GM18907 (cell line): ENCODE results near the gene EFHD2.
"Not testable (repeated sequence)": the region's sequence is repeated elsewhere in the genome, so short reads cannot be mapped to it uniquely, and the experiment has no call there.

Source experiments
- ATAC-seq: cut with Tn5 transposase; IDR thresholded peaks from one replicate; pipeline ENCODE4 v1.9.1; 2021; ENCODE audit warnings: mild to moderate bottlenecking, moderate library complexity; ENCODE audit not compliant: unreplicated experiment

Gene EFHD2

DNA sequence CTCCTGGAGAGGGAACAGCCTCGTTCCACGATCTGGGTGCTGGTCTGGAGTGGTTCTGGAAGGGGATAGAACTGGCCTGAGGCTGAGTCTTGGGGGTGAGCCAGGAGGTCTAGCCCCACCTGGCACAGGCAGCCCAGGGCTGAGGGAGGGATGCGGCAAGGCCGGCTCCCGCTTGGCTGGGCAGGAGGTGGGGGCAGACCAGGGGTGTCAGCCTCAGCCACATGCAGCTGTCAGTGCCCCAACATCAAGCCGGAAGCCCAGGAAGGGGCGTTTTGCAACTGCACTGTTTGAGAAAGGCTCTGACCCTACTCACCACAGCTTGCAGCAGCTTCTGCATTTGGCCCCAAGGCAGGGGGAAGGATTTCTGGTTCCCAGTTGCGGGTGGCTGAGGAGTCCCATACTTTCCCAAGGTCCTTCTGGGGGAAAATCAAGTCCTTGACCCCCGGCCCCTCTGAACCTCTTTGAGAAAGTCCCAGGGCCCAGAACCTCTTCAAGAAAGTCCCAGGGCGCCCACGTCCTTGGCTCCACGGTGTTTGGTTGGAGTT is 2.0 kb downstream of the EFHD2 start:
- ATAC-seq, result peak; percentile 48

DNA sequence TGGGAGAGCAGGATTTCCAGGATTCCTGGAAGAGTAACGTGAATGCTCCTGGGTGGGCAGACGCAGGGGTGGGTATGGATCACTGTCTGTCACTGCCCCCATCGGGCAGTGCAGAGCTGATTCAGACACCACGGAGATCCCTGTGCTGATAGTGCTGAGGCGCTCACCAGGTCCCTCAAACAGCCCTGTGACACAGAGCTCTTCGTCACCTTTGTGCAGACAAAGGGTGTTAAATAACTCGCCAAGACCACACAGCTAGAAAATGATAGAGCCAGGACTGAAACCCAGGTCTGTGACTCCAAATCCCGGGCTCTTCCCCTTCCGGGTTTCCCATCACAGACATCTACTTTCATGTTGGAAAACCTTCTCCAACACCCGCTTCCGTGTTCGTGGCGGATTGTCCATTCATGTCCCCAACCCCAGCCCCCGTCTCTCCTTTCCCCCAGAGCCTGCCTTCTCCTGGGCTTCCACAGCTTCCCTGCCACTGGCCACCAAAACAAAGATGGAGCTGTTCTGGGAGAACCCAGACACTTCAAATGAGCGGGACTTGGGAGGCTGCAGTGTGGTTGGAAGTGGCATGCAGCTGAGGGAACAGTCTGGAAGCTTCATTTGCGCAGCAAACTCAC is 2.6 kb downstream of the EFHD2 start:
- no peak for ATAC-seq

DNA sequence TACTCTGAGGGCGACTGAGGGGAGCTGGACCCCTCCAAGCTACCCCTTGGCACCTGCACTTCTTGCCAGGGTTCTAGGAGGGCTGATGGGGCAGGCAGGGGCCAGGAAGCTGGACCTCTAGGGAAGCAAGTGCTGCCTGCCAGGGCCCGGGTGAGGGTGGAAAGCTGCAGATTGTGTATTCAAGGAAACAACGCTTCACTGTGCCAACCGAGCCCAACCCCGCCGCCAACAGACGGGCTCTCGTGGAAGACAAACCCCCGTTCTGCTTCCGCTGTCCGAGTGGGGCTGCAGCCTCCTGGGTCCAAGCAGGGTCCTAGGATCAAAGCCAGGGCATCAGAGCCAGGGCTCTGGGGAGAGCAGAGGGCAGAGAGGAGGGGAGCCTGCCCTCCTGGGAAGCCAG is 3.2 kb downstream of the EFHD2 start:
- no peak for ATAC-seq

DNA sequence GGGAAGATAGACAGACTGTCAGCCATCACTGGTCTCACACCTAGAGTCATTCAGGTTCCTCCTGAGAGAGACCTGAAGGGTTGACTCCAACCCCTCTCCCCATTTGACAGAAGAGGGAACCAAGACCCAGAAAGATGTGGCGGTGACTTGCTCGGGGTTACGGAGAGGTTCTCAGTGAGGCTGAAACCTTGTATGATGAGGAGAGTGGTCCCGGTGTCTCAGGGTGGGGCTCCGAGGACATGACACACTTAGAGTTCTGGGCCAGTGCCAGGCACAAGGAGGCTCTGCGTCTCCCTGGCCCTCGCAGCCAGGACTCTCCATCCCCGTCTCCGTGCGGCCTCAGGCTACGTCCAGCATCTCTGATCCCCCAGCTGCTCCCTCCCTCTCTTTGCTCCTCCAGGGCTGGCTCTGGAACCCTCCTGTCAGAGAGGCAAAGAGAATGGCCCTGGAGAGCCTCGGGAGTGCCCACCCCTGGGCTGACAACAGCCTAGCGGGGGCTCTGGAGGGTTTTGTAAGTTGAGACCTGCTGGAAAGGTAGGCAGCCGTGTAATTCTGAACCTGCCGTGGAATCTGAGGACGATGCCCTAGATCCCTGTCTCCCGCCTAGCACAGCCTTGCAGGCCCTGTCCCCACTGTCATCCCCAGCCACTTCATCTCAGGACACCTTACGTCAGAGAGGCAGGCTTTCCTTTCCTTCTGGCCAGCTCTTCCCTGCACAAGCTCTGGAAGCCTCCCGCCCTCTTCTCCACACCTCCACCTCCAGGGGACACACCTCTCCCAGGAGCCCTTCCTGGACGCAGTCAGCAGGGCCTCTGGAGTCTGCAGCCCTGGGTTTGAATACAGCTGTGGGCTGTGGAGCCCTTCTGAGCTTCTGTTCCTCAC is 4.1 kb downstream of the EFHD2 start:
- ATAC-seq, result no peak

DNA sequence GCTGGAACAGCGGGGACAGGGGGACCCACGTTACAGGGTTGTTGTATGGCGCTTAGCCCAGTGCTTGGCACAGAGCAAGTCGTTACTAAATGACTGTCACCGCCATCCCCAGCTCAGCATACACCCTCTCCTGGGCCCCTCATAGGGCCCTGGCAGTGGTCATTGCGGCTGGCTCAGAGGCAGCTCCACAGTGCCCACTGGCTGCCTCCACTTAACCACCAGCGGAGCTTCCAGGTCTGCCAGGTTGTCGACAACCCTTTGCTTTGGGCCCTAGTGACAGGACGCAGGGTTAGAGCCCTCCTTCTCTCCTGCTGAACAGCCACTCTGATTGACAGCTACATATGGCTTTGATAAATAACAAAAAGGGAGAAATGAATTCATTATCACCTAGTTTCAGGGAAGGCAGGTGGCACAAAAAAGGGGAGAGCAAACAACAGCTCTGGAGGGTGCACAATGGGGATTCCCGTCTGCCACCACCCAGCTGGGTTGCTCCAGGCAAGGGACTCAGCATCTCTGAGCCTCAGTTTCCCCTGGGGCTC is 4.8 kb downstream of the EFHD2 start:
- ATAC-seq, result no peak

DNA sequence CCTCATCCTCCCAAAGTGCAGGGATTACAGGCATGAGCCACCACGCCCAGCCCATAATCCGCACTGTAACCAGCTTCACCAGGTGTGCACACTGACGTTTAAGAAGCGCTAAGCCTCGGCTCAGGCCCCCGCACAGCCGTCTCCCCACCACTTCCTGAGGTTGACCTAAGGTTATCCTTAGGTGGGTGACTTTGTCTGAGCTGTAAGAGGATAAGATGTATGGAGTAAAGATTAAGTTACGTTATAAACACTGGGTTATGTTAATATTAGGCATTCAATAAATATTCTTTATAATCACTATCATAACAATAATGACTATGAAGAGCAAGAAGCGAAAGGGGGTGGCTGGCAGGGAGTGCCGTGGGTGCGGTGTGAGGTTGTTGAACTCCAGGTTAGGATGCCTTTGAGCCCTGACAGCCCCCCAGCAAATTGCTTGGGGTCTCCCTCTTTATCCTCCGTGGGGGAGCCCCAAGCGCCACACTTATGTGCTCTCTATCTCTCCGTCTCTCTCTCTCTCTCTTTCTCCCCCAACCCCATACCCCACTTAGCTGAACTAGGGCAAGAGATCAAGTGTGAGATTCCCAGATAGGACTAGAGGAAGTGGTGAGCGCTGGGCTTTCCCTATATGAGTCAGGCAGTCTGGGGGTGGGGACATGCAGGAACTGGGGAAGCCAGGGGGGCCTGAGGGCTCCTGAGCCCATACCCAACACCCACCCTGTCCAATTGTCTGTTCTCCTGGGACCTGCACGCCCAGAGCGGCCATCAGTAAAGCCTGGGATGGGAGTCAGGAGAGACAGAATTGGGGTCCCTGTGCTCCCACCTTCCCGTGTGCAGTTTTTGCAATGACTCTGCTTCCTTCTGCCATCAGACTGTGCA is 7.6 kb downstream of the EFHD2 start:
- peak; percentile 49 for ATAC-seq

DNA sequence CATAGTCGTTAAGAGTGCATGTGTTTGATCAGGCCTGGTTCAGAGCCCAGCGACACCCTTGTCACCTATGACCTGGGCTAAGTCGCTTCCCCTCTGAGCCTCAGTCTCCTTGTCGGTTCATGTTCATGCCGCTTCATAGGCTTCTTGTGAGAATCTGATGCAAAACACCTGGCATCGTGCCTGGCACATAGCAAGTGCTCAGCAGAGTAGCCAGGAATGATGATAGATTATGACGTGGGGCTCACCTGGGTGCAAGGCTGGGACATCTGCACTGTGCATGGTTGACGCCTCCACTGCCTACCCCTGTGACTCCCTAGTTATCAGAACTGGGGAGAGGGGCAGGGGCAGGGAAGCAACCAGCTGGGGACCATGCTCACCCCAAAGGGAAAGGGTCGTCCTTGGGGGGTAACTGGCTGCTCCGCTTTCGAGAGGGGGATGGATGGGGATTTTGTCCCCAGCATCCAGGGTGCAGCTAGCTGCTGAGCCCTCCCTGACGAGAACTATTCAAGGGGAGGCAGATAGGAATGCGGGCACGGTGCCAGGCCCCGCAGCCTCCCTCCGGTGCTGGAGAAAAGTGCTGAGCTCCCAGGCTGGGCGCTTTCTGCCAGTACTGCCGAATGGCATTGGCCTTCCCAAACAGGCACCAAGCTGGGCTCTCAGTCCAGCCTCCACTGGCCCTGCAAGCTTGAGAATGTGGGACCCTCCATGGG is 9.3 kb downstream of the EFHD2 start:
- no peak for ATAC-seq

DNA sequence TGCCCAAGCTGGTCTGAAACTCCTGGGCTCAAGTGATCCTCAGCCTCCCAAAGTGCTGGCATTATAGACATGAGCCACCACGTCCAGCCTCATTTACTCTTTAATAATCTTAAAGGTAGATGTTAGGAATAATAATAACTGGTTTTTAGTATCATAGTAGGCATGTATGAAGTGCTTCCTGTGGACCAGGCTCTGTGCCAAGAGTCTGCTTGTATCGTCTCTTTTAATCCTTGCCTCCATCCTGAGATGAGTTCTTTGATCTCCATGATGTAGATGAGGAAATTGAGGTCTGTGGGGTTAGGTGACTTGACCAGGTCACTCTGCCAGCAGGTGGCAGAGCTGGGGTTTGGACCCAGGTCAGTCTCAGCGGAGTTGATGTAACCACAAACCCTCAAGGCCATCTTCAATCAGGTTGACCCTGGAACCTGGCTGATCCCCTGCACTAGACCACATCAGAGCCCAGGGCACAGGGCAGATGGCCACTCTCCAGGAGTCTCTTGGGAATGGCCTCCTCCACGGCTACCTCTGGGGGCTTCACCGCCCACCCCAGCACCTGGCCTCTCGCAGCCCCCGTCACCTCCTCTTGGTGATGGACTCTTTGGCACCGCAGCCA is 11.3 kb downstream of the EFHD2 start:
- ATAC-seq, result no peak

DNA sequence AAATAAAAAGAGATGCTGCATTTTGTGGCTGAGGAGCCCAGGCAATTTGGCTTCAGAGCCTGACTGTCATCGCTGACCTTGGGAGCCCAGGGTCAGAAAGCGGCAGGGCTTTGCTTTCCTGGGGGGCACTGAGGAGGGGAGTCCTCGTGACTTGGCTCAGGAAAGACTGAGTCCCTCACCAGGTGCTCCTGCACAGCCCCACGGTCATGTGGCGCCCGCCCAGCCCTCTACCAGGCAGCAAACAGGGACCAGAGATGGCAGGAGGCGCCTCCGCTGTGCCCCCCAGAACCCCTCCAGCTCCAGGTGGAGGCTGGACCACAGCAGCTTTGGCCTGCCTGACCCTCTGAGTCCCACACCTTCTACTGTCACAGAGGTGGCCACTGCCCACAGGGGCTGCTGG is 13.2 kb downstream of the EFHD2 start:
- no peak for ATAC-seq

DNA sequence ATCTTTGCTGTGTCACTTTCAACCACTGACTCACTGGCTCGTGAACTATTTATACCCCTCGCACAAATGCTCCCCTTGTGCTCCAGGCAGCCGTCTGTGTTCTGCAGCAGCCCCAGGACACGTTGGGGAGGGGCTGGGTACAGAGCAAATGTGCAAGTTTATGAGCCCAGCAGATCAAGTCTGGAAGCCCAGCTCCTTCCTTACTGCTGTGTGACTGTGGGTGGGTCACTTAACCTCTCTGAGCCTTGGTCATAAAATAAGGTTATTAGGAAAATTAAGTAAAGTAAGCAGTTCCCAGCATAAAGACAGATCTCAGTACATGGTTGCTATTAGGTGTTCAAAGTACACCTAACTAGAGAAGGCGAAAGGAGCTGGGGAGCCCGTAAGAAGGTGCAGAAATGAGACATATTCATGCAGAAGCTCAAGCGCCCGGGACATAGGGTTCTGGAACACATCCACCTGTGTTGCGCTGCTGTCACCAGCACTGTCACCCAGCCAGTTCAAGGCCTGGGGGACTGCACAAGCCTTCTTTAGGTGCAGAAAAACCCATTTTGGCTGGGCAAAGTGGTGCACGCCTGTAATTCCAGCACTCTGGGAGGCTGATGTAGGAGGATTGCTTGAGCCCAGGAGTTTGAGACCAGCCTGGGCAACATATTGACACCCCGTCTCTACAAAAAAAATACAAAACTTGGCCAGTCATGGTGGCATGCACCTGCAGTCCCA is 13.8 kb downstream of the EFHD2 start:
- ATAC-seq, result no peak

DNA sequence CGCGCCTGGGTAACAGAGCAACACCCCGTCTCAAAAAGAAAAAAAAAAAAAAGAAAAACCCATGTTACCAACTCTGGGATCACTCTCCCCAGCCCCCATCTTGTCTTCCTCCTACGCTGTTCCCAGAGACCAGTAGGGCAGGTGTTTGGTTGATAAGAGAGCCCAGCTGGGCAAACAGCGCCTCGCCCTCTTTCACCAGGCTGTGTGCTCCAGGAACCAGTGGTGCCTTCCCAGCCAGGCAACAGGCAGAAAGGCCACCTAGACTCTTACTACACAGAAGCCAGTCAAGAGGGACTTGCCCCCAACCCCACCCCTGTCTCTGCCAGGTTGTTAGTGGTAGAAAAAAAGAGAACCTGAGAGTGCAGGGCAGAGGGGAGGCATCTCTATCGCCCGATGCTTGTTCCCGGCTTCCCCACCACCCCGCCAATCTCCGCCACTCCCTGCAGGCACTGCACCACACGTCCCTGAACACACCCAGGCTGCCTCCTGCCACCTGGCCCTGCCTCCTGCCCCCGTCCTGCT is 14.5 kb downstream of the EFHD2 start:
- ATAC-seq, result no peak

DNA sequence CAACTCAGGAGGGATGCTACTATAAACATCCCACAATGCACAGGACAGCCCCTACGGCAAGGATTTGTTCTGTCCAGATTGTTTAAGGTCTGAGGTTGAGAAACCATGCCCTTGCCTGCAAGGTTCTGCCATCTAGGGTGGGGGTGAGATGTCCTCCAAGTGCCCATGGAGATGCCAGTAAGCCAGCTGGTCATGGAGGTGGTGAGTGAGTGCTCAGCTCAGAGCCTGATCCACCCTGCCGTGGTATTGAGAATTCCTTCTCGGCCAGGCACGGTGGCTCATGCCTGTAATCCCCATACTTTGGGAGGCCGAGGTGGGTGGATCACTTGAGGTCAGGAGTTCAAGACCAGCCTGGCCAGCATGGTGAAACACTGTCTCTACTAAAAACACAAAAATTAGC is 15.3 kb downstream of the EFHD2 start:
- no peak for ATAC-seq

DNA sequence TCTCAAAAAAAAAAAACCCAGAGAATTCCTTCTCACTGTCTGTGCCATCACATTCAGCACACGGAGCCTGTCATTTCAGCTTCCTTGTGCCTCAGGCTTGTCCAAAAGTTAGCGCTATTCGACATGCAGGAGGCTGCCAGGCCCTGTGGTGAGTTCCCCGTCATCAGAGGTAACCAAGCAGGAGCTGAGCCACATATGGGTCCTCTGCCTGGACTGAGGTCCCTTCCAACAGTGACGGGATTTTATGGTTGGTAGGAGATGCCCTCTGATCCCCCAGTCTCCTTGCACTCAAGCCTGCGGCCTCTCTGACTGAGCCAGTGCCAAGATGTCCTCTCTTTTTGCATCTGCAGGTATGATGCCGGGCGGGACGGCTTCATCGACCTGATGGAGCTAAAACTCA is 15.8 kb downstream of the EFHD2 start:
- no peak for ATAC-seq

DNA sequence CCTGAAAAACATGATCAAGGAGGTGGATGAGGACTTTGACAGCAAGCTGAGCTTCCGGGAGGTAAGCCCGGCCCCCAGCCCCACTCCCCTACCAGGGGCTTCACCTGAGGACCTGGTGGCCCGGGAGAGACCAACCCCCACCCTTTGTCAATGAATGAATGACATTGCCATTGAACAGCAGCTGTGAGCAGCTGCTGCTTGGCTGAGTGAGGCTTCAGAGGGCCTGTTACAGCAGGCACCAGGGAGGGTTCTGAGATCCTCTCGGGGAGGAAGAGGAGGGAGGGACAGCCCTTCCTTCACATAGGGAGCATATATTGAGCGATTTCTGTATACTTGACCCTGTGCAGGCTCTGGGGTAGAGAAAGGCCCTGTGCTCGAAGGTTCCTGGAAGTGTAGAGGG is 16.3 kb downstream of the EFHD2 start:
- ATAC-seq, result no peak

DNA sequence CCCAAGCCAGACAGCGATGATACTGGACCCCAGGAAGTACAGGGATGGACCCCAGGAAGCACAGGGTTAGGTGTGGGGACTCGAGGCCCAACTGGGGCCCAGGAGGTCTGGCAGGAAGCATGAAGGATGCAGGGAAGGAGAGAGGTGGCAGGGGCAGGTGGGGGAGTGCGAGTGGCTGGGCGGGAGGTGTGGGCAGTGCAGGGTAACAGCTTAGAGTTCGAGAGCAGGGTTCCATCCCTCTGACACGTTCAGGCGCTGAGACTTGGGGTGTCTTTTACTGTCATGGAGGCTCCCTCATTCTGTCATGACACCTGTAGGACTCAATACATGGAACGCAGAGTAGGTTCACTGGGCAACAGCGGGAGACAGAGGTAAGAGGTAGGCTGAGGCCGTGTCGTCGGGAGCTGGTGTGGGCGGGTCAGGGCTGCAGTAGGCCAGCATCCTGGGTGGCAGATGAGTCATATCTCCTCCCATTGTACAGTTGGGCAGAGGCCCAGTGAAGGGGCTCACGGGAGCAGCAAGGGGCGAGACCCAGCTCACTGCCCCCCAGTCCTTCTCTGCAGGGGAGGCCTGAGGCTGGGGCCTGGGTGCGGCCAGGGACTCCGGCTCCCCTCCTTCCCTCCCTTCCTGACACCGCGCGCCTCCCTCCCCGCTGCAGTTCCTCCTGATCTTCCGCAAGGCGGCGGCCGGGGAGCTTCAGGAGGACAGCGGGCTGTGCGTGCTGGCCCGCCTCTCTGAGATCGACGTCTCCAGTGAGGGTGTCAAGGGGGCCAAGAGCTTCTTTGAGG is 17.0 kb downstream of the EFHD2 start:
- ATAC-seq, result no peak

DNA sequence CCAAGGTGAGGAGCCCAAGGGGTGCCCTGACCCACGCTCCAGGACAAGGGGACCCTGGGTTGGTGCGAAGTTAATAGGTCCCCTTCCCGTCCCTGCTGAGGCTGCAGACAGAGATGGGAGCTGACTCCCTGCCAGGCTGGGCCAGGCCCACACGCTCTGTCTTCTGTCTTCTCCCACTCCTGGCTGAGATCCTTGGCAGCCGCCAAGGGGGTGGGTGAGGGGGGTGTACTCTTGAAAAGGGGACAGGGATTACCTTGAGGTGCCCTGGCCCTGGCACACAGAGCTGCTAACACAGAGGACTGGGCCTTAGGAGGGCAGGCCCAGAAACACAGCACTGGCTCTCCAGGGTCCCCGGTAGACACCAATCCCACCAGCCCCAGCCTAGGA is 17.6 kb downstream of the EFHD2 start:
- no peak for ATAC-seq

DNA sequence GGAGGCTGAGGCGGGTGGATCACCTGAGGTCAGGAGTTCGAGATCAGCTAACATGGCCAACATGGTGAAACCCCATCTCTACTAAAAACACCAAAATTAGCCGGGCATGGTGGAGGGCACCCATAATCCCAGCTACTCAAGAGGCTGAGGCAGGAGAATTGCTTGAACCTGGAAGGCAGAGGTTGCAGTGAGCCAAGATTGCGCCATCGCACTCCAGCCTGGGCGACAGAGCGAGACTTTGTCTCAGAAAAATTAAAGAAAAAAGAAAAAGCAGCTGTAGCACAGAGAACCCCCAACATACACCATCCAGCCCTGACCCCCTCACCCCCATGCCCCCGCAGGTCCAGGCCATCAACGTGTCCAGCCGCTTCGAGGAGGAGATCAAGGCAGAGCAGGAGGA is 18.6 kb downstream of the EFHD2 start:
- ATAC-seq, result not testable (repeated sequence)

DNA sequence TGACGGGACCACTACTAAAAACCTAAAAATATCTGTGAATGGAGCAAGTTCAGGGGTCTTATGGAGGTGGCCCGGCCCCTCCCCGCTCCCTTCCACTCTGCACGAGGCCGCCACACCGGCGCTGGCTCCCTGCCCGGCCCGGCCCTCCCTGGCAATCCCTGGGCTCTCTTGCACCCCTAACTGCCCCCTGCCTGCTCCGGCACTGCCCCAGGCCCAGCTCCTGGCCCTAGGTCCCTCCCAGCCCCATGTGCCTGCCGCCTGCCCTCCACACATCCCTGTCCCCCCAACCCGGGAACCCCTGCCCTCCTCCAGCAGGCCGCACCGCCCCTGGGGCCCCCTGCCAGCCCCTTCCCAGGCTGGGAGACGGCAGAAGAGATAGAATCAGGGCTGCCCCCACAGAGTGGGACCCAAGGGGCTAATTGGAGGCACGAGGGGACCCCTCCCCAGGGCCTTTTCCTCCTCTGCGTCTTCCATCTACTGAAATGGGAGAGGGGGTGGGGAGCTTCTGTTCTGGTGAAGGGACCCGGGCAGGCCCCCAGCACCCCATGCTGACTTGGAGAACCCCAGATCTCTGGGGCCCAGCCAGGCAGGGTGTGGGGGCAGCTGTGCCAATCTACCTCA is 19.2 kb downstream of the EFHD2 start:
- ATAC-seq, result no peak
